Activated CD4-positive, alpha-beta T cell treated with anti-CD3 and anti-CD28 coated beads, Interleukin-2, amount 50 U/mL, for 4 hours (primary cell): ENCODE data around the gene PPFIA2.

Experiments used
- DNase-seq, 2 experiments: peaks; one replicate each; pipeline ENCODE4 v3.0.0-alpha.2; 2020

Gene PPFIA2

DNA sequence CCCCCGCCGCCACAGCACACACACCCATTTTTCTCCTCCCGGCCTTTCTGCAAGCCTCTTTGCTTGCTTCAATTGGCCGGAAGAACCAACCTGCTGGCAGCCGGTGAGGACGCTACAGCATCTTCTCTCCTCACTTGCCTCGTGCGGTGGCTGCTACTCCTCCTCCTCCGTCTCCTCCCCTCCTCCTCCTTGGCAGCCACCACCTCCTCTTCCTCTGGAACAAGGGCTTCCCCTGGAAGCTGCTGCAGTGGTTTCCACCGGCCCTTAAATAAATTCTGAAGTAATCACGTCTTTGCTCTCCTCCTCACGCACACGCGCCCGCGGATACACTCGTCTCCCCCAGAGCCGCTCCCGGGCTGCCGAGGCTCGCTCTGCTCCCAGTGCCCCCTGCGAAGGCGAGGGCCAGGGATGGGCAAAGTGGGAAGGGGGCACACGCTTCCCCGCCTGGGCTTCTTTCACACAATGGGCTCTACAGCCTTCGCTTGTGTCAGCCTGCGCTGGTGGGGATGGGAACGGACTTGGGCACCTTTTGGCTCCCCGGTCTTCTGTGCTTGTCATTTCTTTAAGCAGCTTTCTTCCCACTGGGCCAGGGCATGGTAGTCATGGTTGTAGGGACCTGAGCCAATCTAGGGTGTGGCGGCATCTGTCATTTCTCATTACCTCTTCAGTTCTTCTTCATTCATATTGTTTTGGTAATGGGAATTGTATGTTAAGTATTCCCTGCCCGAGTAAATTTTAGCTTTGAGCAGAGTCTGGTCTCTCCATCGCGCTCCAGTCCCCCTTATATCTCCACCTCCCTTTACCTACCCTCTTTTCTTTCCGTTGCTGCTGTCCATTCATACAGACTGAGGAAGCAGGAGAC, at the start of gene PPFIA2:
Gene PPFIA2 (minus strand): TSS at position 161 of the 862 bp plus-strand sequence.
- no peak for DNase-seq

DNA sequence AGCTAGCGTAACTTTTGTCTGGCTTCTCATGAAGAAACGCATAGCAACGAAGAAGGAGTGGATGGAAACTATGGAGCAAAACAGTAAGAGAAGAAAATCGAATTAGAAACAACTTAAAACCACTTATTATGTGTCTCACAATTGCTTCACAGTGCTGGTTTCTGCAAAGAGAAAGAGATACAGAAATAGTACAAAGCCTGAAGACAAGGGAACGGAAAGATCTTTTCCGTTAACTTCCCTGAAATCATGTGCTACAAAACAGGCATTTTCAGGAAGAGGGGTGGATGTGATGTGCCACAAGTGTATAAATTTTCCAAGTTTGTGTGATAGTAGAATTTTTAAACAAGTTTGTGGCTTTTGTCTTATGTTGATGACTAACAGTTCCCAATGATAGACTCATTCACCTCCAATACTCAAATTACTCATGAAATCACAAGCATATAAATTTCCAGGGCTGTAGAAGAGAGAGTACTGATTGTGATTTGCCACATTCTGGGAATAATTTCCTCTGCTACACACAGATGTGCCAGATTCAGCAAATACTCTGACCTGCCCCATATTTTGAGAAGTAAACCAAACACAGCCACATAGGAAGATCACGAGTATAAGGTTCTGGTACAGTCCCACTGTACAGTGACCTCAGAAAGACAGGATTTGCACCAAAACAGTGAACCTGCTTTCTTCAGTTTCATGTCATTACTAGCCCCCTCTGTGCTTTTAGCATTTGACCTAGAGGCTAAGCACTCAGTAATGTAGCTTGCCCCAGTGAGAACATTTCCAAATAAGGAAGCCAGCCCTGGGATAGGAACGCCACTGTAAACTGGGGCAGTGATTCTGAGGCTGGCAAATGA, 41.4 kb upstream of the PPFIA2 start:
- no peak for DNase-seq

DNA sequence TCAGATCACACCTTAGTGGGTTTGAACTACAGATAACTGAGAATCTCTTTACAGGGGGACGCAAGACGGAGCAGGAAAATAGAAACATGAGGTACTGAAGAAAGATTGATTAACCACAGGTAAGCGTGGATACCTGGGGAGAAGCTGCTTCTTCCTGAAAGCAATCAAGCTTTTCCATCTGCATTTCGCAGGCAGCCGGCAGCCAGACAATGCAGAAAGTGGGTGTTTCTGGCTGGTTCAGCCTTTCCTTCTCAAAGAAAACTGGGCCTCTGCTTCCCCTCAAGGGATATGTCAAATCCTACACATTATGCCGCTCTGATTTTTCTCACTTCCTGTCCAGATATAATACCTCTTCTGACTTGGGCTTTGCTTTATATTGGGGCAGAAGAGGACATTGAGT, 39.1 kb upstream of the PPFIA2 start:
- no peak for DNase-seq

DNA sequence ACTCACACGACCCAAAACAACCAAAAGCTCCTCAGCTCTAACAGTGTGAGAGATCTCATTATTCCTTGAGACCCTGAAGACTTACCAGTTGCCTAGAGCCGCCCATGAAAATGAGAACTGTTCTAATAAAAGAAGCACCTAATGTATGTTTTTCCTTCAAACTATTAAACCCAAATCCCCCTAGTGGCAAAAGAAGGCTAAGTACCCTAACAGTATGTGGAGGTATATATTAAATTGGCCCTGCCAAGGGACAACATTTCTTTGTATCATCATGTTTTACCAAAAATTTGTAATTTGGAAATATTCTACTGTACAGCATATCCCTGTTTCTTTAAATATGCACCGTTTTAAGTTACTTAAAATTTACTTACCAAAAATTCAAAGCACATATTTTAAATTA, 38.0 kb upstream of the PPFIA2 start:
- DNase-seq: no peak

DNA sequence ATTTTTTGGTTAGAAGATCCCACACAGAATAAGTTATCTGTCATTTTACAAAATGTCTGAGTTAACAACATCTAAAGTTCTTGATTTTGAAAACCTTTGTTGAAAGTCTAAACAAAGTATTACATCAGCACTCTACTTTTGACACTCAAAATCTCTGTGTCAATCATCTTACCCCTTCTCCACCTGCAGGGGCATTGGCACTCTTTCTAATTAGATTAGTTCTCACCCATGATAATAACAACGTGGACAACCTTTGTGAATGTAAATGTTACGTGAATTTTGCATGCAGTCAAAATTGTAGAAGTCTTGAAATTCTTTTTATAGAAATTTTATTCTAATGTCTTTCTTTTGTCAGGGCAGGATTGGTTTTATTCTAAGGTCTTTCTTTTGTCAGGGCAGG, 33.5 kb upstream of the PPFIA2 start:
- DNase-seq: no peak

DNA sequence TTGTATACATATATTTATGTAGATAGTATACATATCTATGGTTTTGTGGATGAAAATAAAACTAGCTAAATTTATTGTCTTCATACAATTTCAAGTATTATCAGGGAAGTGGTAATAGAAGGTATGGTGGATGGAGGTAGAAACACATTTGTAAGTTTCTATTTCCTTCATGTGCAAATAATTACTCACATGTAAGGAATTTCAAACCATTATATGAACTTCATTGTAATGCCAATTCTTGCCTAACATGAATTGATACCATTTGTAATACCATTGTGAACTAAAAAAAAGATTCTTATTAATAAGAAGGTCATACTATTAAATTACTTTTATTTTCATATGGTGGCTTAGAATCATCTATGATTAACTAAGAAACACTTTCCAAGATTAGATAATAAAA, 20.1 kb upstream of the PPFIA2 start:
- no peak for DNase-seq

DNA sequence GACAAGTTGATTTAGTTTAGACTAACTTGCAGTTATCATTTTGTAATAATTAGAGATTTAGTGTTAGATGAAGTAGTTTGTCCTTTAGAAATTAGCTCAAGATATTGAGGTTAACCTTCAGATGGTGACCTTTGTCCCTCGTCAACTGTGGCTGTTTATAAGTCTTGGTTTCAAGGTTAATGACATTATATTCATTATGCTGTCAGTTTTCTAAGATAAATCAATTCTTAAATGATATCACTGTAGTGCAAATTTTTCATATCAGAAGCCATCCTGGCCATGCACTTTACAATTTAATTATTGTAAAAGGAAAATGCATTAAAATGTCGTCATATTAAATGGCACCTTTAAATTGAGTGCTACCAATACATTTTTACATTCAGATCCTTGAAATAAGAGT, 19.6 kb upstream of the PPFIA2 start:
- DNase-seq: no peak

DNA sequence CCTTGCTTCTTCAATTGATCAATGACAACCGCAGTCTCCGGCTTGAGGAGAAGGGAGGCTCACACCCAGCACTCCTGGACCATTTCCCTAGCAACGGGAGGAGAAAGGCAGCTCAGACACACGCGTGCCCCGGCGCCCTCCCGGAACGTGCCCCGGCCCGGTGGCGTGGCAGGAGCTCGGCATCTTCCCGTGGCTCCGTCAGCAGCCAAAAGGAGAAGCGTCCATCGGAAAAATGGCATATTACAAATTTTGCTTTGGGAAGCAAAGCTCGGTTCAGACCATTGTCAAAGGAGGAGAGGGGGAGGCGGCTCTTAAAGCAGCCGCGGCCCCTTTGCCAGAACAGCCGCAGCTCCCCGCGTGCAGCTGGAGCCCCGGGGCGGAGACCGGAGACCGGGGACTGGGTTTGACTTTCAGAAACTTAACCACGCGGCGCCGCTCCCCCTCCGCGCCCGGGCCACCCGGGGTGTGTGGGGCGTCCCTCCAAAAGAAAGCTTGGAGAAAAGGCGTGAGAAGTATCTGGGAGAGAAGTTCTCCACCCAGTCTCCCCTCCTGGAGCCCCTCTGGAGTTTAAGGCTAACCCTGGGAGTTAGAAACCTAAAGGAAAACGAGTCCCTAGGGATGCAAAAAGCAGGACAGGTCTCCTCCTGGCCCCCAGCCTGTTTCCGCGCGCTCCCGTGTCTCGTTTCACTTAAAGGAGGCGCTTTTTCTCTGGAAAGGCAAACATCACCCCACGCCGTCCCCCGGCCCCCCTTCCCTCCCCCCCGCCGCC, 545 bp downstream of the PPFIA2 start:
- DNase-seq: no peak

DNA sequence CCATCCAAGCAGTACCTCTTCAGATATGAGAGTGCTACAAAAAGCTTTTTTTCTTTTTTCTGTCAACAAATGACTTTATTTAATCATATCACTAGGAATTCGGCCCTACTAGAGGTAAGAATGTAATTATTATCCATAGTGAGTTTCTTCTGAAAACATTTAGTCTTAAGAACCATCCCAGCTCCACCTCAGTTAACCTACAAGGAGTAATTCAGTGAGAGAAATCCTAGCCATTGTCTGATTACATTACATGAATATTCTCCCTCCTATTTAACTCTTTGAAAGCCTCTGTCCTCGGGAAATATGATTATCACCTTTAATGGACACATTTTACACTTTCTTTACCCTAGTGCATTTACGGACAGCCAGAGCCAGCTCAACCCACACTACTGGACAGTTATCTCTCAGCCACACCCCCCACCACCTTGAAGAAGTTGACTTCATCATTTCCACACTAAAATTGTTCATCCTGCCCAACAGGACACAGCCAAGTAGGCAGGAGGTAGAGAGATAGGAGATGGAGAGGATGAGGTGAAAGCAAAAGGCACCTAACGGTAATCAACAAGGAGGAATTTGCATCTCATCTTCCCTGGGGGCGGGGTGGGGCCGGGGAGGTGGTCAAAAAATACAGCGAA, 1.3 kb downstream of the PPFIA2 start:
- DNase-seq: no peak

DNA sequence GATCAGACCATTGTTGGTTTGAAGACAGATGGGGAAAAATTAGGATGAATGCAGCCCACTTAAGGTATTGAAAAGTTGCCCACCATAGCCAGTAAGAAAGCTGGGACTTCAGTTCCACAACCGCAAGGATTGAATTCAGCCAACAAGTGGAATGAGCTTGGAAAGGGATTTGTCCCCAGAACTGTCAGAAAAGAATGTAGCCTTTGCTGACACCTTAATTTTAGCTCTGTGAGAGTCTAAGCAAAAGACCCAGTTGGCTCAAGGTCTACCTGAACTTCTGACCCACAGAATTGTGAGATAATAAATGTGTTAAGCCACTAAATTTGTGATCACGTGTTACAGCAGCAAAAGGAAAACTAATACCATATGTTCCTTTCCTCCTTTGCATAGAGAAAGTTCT, 29.4 kb downstream of the PPFIA2 start:
- DNase-seq: no peak

DNA sequence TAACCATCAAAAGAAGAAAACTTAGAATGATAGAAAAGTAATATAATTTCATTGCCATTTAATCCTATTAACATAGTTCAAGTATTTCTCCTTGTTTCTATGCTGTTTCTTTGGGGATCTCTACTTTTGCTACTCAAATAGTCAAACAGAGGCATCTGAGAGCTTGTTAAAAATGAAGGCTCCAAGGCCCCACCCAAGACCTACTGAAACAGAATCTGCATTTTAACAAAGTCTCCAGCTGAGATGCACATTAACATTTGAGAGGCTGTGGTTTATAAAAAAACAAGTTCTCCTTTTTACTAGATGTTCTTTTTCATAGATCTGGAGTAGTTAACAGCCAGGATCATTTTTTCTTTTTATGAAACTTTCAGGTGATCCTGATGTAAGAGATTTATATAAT, 31.8 kb downstream of the PPFIA2 start:
- no peak for DNase-seq

DNA sequence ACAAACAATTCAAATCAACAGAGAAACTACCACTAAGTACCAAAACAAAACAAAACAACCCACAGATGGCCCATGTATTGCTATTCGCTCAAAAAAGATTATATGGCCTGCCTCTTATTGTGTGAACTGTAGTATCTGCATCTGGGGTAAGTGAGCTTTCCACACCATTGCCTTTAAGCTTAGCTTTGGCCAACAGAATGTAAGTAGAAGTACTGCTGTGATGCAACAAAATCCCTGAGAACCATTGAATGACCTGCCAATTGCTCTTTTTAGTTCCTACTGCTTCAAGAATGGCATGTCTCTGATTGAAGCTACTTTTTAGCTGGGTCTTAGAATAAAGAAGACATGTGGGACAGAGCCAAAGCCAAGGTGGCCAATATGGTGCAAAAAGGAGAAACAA, 32.5 kb downstream of the PPFIA2 start:
- no peak for DNase-seq

DNA sequence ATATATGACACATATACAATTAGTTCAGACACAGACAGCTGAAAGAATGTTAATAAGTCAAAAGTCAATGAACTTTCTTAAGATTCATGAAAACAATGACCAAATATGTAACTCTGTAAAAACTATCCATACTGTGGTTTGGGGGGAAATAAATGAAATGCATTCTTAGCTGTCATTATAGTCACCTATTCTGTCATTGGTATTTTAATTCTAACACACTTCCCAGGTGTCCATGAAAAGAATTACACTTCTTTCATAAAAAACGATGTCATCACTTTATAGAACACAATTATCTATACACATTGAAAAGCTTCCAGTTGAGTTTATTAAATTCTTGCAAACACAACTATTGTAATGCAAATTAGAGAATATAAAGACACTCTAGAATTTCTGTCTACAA, 35.8 kb downstream of the PPFIA2 start:
- no peak for DNase-seq

DNA sequence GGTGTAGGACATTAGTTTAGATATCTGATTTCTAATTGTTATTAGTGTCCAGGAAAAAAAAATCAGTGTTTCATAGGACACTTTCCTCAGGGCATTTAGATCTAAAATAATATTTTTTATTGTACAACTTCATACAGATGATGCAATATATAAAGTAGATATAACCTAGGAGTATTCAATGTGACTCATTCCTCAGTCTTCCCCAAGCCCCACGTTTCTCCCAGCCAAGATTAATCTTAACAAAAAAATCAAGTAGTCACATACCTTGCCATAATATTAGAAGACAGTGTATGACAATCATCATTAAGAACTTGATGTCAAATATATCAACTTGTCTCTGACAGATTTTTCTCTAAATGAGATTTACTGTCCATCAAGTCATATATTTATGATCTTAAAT, 37.1 kb downstream of the PPFIA2 start:
- no peak for DNase-seq

DNA sequence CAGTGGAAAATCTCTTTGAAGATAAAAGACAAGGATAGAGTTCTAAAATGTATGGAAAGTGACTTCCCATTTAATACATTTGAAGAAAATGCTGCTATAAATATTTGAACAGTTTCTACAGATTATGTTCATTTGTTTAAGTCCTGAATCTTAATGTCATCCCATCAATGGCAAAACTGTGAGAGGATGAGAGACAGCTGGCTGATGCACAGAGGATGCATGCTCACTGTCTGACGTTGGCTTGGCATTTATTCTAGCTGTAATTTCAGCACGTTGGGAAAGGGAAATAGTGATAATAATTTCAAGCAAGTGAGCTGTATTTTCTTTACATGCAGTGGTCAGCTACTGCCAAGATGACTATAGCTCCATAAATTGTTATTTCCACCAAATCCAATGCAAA, 40.5 kb downstream of the PPFIA2 start:
- DNase-seq: no peak

DNA sequence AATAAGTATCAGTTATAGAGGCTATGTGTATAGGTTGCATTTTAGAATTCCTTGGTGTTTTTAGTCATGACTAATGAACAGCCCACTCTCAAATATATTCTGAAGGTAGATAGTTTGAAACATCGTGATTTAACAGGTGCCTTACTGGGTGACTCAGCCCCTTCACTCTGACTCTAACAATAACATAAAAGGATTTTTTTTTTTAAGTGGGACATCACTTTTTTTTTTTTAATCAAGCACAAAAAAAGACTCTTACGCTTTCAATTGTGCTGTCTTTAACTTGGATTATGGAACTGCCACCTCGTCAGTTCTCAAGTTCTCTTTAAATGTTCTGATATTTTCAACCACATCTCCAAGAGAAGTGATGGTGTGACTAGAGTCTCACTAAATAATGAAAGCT, 46.6 kb downstream of the PPFIA2 start:
- DNase-seq: no peak

DNA sequence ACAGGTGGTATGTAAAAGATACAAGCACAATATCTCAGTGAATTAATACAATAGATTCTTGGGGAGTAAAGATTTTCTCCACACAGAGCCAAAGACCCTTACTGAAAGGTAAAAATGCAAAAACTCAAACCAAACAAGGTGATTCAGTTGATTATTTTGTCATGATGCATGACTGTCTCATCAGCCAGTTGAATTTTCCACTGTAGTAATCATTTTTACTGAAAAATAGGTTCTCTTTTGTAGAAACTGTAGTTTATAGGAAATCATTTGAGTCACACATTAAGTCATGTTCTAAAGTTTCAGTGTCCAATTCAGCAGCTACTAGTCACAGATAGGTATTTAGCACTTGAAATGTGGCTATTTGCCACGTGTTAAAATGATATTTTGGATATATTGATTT, 53.6 kb downstream of the PPFIA2 start:
- no peak for DNase-seq

DNA sequence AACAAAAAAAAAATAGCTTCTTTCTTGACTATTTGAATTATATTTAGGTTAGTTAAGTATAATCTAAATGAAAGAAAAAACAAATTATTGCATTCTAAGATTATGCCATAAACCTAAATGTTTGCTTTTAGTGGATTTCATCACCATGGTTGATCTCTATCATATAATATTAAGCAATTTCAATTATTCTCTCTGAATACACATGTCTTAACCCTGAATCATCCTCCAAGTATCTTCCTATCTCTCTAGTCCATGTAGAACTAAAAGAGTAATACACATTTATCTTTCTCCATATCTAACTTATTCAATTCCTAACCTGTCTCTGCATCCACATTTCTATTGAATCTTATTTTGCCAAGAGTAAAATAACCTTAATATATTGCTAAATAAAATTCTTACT, 59.6 kb downstream of the PPFIA2 start:
- no peak for DNase-seq

DNA sequence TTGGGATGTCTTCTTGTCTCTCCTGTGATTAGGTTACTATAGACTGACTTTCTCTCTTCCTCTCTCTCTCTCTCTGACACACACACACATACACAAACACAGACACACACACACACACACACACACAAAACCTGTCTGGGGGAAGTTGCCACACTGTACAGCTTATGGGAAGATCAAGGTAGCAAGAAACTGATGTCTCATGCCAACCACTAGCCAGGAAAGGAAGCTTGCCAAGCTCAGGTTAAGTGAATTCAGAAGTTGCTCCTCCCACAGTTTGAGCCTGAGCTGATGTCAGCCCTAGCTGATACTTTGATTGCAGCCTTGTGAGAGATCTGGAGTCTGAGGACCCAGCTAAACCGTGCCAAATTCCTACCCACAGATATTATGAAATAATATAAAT, 67.1 kb downstream of the PPFIA2 start:
- no peak for DNase-seq

DNA sequence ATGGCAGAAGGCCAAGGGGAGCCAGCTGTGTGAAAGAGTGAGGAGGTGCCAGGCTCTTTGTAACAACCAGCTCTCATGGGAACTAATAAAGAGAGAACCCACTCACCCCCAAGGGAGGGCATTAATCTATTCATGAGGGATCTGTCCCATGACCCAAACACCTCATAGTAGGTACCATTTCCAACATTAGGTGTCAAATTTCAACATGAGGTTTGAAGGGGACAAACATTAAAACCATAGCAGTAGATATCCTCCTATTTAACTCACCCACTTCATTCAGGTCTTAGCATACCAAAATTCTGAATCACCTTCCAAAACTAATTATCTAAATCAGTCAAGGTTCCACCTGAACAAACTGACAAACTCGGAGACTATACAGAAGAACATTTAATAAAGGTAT, 75.3 kb downstream of the PPFIA2 start:
- DNase-seq: no peak

DNA sequence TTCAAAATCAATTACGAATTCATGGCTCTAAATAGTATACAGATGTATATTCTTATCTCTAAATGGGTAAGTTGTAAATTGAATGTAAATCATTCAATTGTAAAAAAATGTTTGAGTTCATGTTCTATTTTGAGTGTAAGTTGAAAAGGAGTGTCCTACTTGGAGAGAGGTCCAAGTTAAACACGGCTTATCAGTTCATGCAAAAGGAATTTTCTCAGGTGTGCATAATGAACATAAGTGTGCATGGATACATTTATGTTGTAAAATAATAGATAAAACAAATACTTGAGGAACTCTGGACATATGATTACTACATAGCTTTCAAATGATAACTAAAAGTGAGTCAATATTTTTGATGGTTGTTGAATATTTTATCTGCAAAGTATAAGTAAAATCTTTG, 79.5 kb downstream of the PPFIA2 start:
- no peak for DNase-seq

DNA sequence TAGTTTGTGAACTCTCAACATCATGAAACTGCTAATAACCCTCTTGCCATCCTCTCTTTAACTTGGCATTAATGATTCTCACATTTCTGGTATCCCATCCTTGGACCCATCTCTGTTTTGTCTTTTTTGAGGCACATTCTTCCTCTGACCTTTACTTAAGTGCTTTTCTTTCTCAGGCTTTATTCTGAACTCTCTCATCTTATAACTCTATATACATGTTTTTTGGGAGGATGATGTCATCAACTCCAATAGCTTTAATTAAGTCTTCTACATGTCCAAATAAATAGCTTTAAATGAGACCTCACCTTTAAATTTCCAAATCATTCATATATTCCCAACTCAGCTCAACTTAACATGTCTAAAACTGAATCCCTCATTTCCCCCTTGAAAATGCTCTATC, 88.4 kb downstream of the PPFIA2 start:
- DNase-seq: no peak

DNA sequence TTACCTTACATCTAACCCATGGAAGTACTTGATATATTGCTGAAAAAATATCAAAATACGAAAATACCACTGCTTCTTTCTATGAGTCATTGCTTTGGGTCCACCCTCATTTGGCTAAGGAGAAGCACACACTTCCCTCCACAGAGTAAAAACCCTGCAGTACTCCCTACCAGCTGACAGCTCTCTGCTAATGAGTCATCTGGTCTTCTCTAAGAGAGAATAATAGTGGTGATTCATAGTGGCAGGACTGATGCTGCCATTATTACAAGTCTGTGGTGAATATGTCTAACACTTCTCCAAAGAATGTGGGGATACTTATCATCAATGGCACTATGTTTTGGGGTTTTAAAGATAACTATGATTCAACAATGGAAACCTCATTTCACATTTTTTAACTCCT, 90.7 kb downstream of the PPFIA2 start:
- DNase-seq: no peak
